Measurements from ENCODE around the gene CAPN5. TPM values are rescaled to one million over a fixed set of nuclear protein-coding genes. Genes with fewer than 3 reads are reported as not detected.

CAPN5 gene
- total and polyA plus RNA-seq, 2 of the 8 experiments (the other 6 are each of a cell fraction or from before 2014, with no cell fraction given) = 21.5 to 22.4 TPM

- no peak overlapping the region for H3K18ac ChIP-seq (ENCODE audit: extremely low read depth, low read length)
- no peak overlapping the region for H2BK20ac ChIP-seq (ENCODE audit: low read length)
- no peak overlapping the region for H3K23ac ChIP-seq (ENCODE audit: insufficient read length)
- H3K14ac ChIP-seq (ENCODE audit: insufficient read length) = no peak overlapping the region
- no peak overlapping the region for H2AFZ ChIP-seq (ENCODE audit: low read length)
- POLR2A ChIA-PET (ENCODE audit: partially characterized antibody) = no interaction called here
- no peaks in the 10 kb centered on the region for H3K27me3 ChIP-seq (replicated peaks in 1 of 4; ENCODE audit: control insufficient read depth in 3 of 4, extremely low read depth in 1 of 4, insufficient read depth in 3 of 4, low read length in 3 of 4)
- peaks cover 0 to 3% (median 1%) of the 10 kb centered on the region in 4 experiments; a peak in 3 of 7 replicates for H3K4me1 ChIP-seq (replicated peaks in 1 of 4; ENCODE audit: control insufficient read depth in 3 of 4, insufficient read depth in 4 of 4, low read length in 3 of 4)
- H4K20me1 ChIP-seq (replicated peaks in 1 of 2; ENCODE audit: control insufficient read depth in 1 of 2, insufficient read depth in 2 of 2, low read length in 2 of 2) = no peaks in the 10 kb centered on the region
- WGBS, 2 experiments (ENCODE audit: extremely low coverage in 1 of 2, insufficient coverage in 1 of 2, insufficient read length in 1 of 2, insufficient replicate concordance in 2 of 2, low coverage in 1 of 2, low lambda C conversion rate in 2 of 2, missing lambda C conversion rate in 1 of 2) = 86% methylated on average over 3 of the region's 3 CpGs; no CpG with 5 or more reads in 1 of the 2 experiments
- H2BK120ac ChIP-seq (replicated peaks; ENCODE audit: low read depth, low read length) = no peak overlapping the region
- H3K9ac ChIP-seq (replicated peaks in 1 of 4; ENCODE audit: extremely low read depth in 1 of 4, low read depth in 3 of 4, low read length in 3 of 4) = no peak overlapping the region; a peak in 1 of 7 replicates
- H3K36me3 ChIP-seq (ENCODE audit: control insufficient read depth in 2 of 4, insufficient read depth in 4 of 4, low read length in 3 of 4) = no peaks in the 10 kb centered on the region
- no peak overlapping the region for H2BK5ac ChIP-seq (ENCODE audit: low read depth, low read length)
- H3K56ac ChIP-seq (replicated peaks; ENCODE audit: insufficient read length, low read depth, low read length) = no peak overlapping the region
- TF ChIP-seq RXRA (IDR thresholded peaks at IDR 0.05; ENCODE audit: insufficient read depth, low read depth, low read length) = no peak
- no peak for TF ChIP-seq POU5F1 (IDR thresholded peaks at IDR 0.05; ENCODE audit: low read depth, low read length)
- TF ChIP-seq RBBP5 (IDR thresholded peaks at IDR 0.05; ENCODE audit: borderline replicate concordance, low read depth, low read length) = no peak
- no peak for TF ChIP-seq CHD2 (IDR thresholded peaks at IDR 0.05; ENCODE audit: low read length)
- no peak for TF ChIP-seq GABPA (IDR thresholded peaks at IDR 0.05; ENCODE audit: borderline replicate concordance, insufficient read depth, low read length)
- TF ChIP-seq POLR2A (IDR thresholded peaks at IDR 0.05; ENCODE audit: control extremely low read depth in 1 of 2, low read depth in 2 of 2, low read length in 2 of 2) = no peak
- no peak for TF ChIP-seq POLR2AphosphoS5 (IDR thresholded peaks at IDR 0.05; ENCODE audit: low read depth, low read length)
- TF ChIP-seq HDAC6 (IDR thresholded peaks at IDR 0.05; ENCODE audit: low read depth, low read length) = no peak
- no peak for TF ChIP-seq SUZ12 (IDR thresholded peaks at IDR 0.05; ENCODE audit: low read length)
- no peak for TF ChIP-seq TBP (IDR thresholded peaks at IDR 0.05; ENCODE audit: low read depth, low read length)
- no peak overlapping the region for H3K4me3 ChIP-seq (ENCODE audit: extremely low read depth in 1 of 4, insufficient read depth in 2 of 4, low read depth in 3 of 4, low read length in 4 of 4)
- H4K8ac ChIP-seq (ENCODE audit: extremely low read depth, insufficient read depth, low read length) = no peak overlapping the region
- H4K5ac ChIP-seq (ENCODE audit: insufficient read length, low read depth, low read length) = no peak overlapping the region
- H2BK15ac ChIP-seq (ENCODE audit: low read length) = no peak overlapping the region
- DNase-seq (ENCODE audit: low read depth in 1 of 2, low spot score in 2 of 2) (no peak), FAIRE-seq (no peak)
- no peak overlapping the region for H4K91ac ChIP-seq (replicated peaks; ENCODE audit: insufficient read length, low read length)
- H3K79me2 ChIP-seq (ENCODE audit: control insufficient read depth in 1 of 2, insufficient read depth in 2 of 2, low read length in 2 of 2) = no peaks in the 10 kb centered on the region
- no peak overlapping the region for H3K27ac ChIP-seq (ENCODE audit: low read depth, low read length)
- H3K4ac ChIP-seq (replicated peaks; ENCODE audit: insufficient read length, low read depth, low read length) = no peak overlapping the region
- H3K4me2 ChIP-seq (ENCODE audit: insufficient read depth in 1 of 2, low read depth in 2 of 2, low read length in 2 of 2) = no peak overlapping the region
- H3K79me1 ChIP-seq (ENCODE audit: low read depth, low read length) = no peaks in the 10 kb centered on the region
- no peak overlapping the region for H2BK12ac ChIP-seq (ENCODE audit: low read depth, low read length)
- no peak overlapping the region for H2AK5ac ChIP-seq (ENCODE audit: low read depth, low read length)
- H3K9me3 ChIP-seq (ENCODE audit: insufficient read depth in 2 of 2, low read depth in 1 of 2, low read length in 1 of 2) = no peaks in the 10 kb centered on the region
- CTCF ChIA-PET (ENCODE audit: partially characterized antibody) = interaction anchor here (1.0 to 19.1 kb wide), 9 partner anchors 7 to 312 kb away, joined by 4 to 297 read pairs (median 10); partner anchors contain the start of genes MYO7A and OMP
- H3K23me2 ChIP-seq (ENCODE audit: low read depth, low read length) = no peaks in the 10 kb centered on the region
Measured at GRCh38 chr11:77111277-77111676, 44.5 kb downstream of the CAPN5 start.
